Measurements from ENCODE around the gene STAC3.
"Not testable (repeated sequence)": the region's sequence is repeated elsewhere in the genome, so short reads cannot be mapped to it uniquely, and the experiment has no call there.

Gene STAC3

DNA sequence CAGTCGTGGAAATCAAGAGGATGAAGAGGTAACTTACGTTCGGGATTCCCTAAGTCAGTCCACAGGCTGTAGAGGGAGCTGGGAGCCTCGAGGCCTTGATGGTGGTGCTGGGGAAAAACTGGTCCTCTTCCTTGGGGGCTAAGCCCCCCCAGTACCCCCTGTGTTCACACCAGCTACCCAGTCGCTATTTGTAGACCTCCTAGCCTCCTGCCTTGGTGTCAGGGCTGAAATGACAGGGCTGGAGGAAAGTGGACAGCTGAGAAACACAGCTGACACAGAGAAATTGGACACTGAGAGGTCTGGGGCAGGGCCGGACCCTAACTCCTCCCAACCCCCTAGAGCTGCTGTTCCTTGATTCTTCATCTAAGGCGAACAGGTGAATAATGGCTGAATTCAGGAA, at the start of gene STAC3:
Gene STAC3, minus strand, starts transcription at position 232 of the 400 bp plus-strand sequence. CDS start 1,551 bp downstream, outside the sequence.
- TF ChIP-seq, protein P1, sequence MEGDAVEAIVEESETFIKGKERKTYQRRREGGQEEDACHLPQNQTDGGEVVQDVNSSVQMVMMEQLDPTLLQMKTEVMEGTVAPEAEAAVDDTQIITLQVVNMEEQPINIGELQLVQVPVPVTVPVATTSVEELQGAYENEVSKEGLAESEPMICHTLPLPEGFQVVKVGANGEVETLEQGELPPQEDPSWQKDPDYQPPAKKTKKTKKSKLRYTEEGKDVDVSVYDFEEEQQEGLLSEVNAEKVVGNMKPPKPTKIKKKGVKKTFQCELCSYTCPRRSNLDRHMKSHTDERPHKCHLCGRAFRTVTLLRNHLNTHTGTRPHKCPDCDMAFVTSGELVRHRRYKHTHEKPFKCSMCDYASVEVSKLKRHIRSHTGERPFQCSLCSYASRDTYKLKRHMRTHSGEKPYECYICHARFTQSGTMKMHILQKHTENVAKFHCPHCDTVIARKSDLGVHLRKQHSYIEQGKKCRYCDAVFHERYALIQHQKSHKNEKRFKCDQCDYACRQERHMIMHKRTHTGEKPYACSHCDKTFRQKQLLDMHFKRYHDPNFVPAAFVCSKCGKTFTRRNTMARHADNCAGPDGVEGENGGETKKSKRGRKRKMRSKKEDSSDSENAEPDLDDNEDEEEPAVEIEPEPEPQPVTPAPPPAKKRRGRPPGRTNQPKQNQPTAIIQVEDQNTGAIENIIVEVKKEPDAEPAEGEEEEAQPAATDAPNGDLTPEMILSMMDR (conservative IDR thresholded peaks at IDR 0.05; ENCODE audit: control insufficient read depth, insufficient read depth, low read depth, low read length), result no peak
- no peak within 1 kb of the TSS for H3K4me3 ChIP-seq (ENCODE audit: control insufficient read depth, low read depth, low read length)
- no peak for DNase-seq (ENCODE audit: low read depth)

DNA sequence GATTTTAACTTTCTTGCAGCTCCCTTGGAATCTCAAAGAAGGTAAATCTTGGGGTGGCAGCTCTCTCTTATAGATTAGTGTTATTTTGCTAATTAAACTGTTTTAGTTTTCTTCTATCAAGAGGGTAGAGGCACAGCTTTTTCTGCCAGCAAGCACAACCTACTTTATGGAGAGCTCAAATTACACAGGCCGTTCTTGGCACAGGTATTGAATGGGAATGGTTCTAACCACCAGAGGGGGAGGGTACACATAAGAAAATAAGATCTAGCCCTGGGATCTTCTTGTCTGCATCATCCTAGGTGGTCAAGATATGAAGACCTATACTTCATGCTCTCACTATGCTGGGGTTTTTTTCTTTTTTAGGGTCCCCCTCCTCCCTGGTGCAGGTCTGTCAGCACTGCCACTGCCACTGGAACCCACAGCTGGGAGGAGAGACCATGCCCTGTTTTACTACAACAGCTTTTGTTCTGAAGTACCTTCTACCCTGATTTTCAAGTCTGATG, 48.6 kb upstream of the STAC3 start:
- no peak overlapping the region for H3K4me3 ChIP-seq (ENCODE audit: control insufficient read depth, low read depth, low read length)
- TF ChIP-seq, protein P1 (conservative IDR thresholded peaks at IDR 0.05; ENCODE audit: control insufficient read depth, insufficient read depth, low read depth, low read length), result no peak
- peak; percentile 11 for DNase-seq (ENCODE audit: low read depth)

DNA sequence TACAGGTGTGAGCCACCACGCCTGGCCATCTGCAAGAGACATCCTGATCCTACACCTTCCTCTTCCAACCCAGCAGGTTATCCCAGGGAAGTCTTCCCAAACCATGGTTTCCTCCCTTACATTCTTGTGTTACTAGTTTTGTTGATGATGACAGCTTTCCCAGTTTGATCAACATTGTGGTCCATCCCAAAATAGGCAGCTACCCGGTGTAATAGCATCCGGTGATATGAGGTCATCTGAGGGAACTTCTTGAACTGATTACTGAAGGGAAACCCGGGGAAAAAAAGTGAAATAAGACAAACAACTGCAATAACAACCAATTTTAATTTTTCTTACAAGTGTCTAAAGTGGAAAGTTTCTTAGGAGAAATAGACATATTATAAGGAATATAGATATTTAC, 45.3 kb upstream of the STAC3 start:
- H3K4me3 ChIP-seq (ENCODE audit: control insufficient read depth, low read depth, low read length), result no peak overlapping the region
- TF ChIP-seq, protein P1 (conservative IDR thresholded peaks at IDR 0.05; ENCODE audit: control insufficient read depth, insufficient read depth, low read depth, low read length), result no peak
- peak; percentile 42 for DNase-seq (ENCODE audit: low read depth)

DNA sequence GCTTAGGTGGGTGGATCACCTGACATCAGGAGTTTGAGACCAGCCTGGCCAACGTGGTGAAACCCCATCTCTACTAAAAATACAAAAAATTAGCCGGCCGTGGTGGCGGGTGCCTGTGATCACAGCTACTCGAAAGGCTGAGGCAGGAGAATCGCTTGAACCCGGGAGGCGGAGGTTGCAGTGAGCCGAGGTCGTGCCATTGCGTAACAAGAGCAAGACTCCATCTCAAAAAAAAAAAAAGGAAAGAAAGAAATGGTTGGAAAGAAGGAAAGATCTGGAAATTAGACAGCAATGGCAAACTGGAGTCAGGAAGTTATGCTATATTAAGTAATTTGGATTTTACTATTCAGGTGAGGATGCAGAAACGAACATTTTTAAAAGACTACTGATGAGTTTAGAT, 31.1 kb upstream of the STAC3 start:
- H3K4me3 ChIP-seq (ENCODE audit: control insufficient read depth, low read depth, low read length); DNase-seq (ENCODE audit: low read depth): not testable (repeated sequence)

DNA sequence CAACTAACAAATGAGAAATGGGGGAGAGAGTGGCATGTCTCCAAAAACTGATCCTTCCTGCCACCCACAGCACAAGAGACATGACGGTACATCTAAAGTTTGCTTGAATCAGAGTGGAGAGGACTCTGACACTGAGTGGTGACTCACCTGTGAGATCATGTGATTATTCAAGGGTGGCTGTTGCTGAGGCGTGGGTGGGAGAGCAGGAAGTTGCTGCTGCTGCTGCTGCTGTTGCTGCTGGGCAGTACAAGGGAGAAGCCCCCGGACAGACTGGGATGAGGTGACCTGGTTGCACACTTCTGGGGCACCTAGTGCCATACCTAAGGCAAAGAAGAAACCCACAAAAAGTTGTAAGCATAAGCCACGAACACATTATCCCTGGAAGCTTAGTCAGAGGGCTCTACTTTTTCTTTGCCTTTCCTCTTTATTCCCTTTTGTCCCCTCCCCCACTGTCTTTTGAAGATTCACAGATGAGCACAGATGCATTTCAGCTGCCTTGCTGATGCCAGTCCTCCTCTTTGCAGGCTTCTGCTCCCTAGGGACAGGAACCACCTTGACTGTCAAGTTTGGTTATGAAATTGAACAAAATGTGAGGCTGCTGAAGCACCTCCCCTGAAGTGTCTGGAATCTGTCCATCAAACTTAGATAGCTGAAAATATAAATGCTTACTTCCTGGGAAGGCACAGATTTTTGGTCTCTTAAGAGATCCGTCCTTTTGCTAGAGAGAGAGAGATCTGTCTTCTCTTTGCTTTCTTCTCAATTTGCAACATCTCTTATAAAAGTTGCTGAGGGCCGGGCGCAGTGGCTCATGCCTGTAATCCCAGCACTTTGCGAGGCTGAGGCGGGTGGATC, 29.4 kb upstream of the STAC3 start:
- peak; percentile 99 for DNase-seq (ENCODE audit: low read depth)
- H3K4me3 ChIP-seq (ENCODE audit: control insufficient read depth, low read depth, low read length), result peak overlapping the region; percentile 23
- TF ChIP-seq, protein P1 (conservative IDR thresholded peaks at IDR 0.05; ENCODE audit: control insufficient read depth, insufficient read depth, low read depth, low read length), result no peak

DNA sequence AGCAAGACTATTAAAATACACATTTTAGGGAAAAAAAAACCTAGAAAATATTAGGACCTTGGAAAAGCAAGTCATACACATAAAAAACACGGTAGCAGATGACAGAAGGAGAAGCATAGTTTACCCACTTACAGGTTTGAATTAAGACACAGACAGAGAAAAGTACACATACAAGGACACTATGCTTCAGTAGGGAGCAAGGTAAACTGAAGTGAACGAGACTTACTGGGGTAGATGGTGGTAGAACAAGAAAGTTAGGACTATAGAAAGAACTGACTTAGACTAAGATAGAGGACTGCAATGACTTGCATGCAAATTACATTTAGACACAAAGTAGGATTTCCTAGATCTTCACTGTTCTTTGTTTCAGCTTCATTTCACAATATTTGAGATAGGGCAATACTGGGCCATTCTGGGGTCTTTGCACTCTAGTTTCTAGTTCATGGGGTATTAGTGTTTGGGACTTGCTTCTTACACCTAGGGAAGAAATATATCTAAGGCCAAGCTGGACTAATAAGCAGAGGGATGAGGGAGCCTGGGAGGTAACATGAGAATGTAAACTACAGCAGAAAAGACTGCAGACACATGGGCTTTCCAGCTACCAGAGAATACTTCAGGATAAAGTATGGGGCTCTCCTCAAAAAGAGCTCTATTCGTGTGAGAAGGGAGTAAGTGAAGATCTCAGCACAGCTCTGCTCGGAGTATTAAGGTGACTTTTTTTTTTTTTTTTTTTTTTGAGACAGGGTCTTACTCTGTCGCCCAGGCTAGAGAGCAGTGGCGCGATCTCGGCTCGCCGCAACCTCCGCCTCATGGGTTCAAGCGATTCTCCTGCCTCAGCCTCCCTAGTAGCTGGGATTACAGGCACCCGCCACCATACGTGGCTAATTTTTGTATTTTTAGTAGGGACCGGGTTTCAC, 27.7 kb upstream of the STAC3 start:
- TF ChIP-seq, protein P1 (conservative IDR thresholded peaks at IDR 0.05; ENCODE audit: control insufficient read depth, insufficient read depth, low read depth, low read length), result no peak
- no peak overlapping the region for H3K4me3 ChIP-seq (ENCODE audit: control insufficient read depth, low read depth, low read length)
- DNase-seq (ENCODE audit: low read depth), result no peak

All from fibroblast of mammary gland (primary cell).